NCI-H748 (cell line): Measurements from ENCODE around the gene ANLN.
"Not testable (repeated sequence)": the region's sequence is repeated elsewhere in the genome, so short reads cannot be mapped to it uniquely, and the experiment has no call there.

ENCODE experiments used
- DNase-seq: peaks from one replicate; lab custom pipeline; 2025; ENCODE audit not compliant: unreplicated experiment; lab: John Stamatoyannopoulos, UW

ANLN gene

GRCh38 chr7:36460811-36461429, 71.3 kb downstream of the ANLN start:
- no peak for DNase-seq

- no peak for DNase-seq
Measured at GRCh38 chr7:36462551-36463137, 73.0 kb downstream of the ANLN start.

- DNase-seq: no peak
Measured at GRCh38 chr7:36464271-36464670, 74.6 kb downstream of the ANLN start.

GRCh38 chr7:36466001-36466400, 76.3 kb downstream of the ANLN start:
- not testable (repeated sequence) for DNase-seq

- DNase-seq: no peak
Measured at GRCh38 chr7:36468370-36469101, 78.9 kb downstream of the ANLN start.

- no peak for DNase-seq
Measured at GRCh38 chr7:36469236-36469635, 79.6 kb downstream of the ANLN start.

GRCh38 chr7:36472141-36472729, 82.6 kb downstream of the ANLN start:
- DNase-seq: no peak

- peak; percentile 60 for DNase-seq
Measured at GRCh38 chr7:36473454-36474282, 84.0 kb downstream of the ANLN start.

- no peak for DNase-seq
Measured at GRCh38 chr7:36474283-36475010, 84.8 kb downstream of the ANLN start.

GRCh38 chr7:36475011-36475342, 85.3 kb downstream of the ANLN start:
- no peak for DNase-seq

GRCh38 chr7:36475381-36475780, 85.7 kb downstream of the ANLN start:
- DNase-seq: no peak

- DNase-seq: no peak
Measured at GRCh38 chr7:36478745-36479144, 89.1 kb downstream of the ANLN start.

GRCh38 chr7:36483853-36484252, 94.2 kb downstream of the ANLN start:
- not testable (repeated sequence) for DNase-seq

GRCh38 chr7:36484265-36484664, 94.6 kb downstream of the ANLN start:
- no peak for DNase-seq

GRCh38 chr7:36486336-36486735, 96.7 kb downstream of the ANLN start:
- no peak for DNase-seq

- peak; percentile 78 for DNase-seq
Measured at GRCh38 chr7:36487756-36488336, 98.2 kb downstream of the ANLN start.

- not testable (repeated sequence) for DNase-seq
Measured at GRCh38 chr7:36488672-36489071, 99.0 kb downstream of the ANLN start.

- no peak for DNase-seq
Measured at GRCh38 chr7:36490419-36490830, 100.8 kb downstream of the ANLN start.

GRCh38 chr7:36491317-36491716, 101.7 kb downstream of the ANLN start:
- no peak for DNase-seq

GRCh38 chr7:36496576-36496975, 106.9 kb downstream of the ANLN start:
- DNase-seq: no peak
